Stimulated activated CD8-positive, alpha-beta memory T cell treated with anti-CD3 and anti-CD28 coated beads, Interleukin-12 subunit alpha, Interleukin-12 subunit beta, amount 100 ng/mL, for 4 hours (primary cell): ENCODE data around the gene FBXO38.

Experiments
- DNase-seq: peaks from one replicate; pipeline ENCODE4 v3.0.0-alpha.2; 2020; ENCODE audit warnings: low read depth

Gene FBXO38, protein sequence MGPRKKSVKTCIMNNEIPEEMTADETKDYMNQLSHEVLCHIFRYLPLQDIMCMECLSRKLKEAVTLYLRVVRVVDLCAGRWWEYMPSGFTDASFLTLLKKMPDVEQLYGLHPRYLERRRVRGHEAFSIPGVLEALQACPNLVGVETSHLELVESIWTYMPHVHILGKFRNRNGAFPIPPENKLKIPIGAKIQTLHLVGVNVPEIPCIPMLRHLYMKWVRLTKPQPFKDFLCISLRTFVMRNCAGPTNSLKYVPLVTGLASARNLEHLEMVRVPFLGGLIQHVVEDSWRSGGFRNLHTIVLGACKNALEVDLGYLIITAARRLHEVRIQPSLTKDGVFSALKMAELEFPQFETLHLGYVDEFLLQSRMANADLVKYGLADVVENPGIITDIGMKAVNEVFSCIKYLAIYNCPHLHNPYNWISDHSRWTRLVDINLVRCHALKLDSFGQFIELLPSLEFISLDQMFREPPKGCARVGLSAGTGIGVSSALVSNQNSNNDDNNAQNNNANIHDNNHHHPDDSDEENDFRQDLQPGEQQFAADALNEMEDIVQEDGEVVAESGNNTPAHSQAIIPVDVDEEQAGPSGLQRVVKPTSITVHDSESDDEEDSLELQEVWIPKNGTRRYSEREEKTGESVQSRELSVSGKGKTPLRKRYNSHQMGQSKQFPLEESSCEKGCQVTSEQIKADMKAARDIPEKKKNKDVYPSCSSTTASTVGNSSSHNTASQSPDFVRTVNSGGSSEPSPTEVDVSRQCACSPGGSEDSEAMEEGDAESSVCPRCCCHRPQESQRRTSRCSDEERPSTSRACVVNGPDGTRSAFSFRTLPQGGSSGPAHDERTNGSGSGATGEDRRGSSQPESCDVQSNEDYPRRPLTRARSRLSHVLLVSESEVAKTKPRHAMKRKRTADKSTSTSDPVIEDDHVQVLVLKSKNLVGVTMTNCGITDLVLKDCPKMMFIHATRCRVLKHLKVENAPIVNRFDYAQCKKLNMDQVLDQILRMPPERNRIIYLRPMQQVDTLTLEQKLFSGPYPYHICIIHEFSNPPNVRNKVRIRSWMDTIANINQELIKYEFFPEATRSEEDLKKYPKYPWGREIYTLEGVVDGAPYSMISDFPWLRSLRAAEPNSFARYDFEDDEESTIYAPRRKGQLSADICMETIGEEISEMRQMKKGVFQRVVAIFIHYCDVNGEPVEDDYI

DNA sequence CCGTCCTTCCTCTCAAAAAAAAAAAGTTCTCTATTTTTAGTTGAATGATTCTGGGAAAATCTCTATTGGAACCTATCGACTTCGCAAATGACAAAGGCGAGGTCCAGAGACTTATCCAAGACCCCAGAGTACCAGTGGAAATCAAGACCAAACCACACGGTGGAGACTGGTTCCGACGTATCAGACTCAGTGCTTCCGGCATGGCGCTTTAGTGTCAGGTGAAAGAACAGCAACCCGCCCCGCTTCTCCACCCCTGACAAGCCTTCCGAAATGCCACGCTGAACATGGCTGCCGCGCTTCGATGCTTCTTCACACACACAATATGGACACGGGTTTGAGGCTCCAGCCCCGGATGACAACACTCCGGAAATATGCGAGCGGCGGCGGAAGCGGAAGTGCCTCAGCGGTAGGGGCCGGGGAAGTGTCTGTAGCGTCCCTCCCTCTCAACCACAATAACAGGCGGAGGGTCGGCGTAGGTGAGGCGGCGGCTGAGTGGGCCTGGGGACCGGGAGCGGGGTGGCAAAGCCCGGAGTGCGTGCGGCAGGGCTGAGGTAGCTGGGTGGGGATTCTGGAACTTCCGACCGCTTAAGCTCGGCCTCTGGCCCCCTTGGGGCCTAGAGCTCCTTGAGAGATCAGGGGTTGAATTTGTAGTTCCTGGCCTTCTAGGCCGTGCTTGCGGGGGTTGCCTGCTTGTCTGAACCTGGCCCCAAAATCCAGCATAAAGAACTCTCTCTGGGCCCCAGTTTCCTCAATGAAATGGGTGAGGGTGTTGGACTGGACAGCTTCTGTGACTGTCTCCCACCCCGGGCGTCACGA is at the start of gene FBXO38:
TSS of gene FBXO38 (plus strand) at position 395 of the 816 bp plus-strand sequence. CDS start 10,819 bp downstream, outside the sequence.
- DNase-seq: peak; percentile 93

DNA sequence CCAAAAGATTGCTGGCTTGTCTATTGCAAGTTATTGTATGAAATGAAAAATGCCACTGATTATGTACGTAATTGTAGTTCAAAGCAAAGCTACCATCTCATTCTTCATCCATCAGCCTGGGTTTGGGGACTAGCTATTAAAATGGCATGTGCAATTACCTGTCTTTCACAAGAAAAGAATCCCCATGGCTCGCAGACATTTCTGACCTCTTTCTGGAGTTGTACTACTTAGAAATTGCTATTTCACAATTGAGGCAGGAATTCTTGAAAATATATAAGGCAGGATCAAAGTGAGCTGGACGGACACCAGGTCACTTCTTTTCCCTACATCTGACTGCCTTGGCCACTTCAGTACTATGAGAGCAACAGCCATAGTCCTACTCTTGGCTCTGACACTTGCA is 48.5 kb upstream of the FBXO38 start, which contains the start of gene SPINK9:
TSS of gene SPINK9 (plus strand) at position 301 of the 400 bp plus-strand sequence. CDS start at position 356, 55 bp downstream.
- no peak for DNase-seq

DNA sequence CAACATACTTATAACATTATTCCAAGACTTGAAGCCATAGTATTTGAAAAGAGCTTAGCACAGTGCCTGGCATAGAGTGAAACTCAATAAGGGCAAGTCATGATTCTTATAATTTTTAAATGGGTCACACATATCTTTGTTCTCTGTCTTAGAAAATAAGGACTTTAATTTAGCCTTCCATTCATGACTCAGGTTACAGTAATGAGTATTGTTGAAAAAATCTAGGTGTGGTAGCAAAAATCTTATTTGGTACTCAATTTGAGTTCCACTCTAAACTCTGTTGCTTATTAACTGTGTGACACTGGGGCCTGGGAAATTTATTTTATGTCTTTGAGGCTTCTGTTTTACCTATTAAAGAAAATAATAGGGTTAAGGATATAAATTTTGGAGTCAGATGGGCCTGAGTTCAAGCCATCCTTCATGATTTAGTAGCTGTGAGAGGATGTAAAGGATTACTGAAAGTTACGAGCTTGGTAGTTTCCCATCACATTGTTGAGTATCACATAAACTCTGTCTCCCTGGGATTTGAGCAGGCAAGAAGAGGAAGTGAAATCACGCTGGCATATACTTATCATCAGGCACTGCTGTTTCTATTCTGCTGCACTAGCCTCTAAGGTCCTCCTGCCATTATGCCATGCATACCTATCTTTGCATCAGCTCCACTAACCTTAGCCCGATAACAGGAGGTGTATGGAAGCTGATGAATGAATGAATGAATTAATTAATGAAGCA is 46.9 kb upstream of the FBXO38 start:
- no peak for DNase-seq

DNA sequence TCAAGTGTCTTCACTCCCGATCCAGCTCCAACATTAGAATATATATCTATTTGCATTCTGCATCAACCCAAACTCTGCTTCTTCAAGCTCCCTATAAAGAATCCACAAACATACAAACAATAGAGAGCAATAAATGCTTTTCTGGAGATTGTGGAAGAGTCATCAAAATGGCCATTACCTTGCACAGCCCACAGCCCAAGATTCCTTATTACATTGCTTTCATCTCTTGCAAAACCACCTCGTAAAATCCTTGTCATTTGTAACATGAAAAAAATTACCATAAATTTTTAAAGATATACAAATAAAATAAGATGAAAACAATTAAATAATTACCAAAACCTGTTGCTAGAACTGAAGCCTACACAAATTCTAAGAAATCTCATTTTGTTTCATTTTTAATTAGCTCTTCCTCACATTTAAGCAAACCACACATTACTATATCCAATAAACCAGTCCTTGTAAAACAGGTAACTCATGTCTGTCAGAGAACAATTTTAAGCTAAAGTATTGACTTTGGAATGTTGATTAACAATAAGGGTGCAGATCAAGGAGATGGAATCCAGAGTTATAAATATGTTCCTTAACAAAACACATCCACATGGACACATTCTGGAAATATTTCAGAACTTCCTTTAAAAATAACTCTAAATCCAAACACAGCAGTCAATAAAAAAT is 41.2 kb upstream of the FBXO38 start:
- DNase-seq: no peak

DNA sequence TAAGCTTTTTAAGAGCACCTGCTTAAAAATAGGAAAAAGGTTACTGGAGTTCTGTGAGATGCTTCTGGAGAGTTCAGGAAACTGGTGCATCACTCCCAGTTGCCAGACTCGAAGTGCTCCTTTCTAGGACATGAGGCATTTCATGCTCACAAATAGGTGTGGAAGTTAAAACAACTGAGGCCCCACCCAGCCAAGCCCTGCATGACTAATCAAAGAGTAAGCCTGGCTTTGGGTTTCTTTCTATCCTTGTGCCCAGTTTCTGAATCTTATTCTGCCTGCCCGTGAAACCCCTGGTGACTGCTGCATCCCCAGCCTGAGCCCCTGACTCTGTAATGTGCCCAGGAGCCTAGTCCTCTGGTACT is 40.7 kb upstream of the FBXO38 start:
- no peak for DNase-seq

DNA sequence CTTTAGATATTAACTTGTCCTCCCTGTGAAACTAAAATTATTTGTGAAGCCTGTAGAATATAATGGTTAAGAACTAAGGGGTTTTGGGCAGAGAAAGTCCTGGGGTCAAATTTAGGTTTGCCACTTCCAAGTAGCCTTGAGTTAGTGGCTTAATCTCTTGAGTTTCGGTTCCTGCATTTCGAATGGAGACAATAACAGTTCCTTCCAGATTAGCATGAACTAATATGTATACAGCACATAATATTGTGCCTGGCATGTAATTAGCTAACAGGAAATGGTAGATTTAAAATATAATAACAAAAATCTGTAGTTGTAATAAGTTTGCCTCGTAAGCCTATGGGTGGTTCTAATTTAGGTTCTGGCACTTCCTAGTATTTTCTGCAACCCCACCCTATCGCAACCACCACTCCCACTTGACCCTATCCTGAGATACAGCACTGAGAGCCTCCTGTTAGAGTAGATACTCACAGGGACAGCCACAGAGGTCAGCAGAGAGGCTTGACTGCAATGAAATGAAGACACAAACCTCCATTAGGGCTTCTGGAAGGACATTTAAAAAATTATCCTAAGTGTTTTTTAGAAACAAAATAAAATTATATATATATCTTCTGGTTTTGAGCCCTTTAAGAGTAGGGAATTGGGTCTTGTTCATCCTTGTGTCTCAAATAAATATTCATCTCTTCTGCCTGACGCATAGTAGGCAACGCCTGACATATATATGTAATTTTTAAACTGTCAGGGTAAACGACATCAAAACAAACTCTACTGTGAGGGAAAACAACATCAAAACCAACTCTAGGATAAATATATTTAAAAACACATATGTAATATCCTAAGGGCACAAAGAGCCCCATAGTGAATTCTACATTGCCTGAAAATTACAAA is 39.9 kb upstream of the FBXO38 start:
- DNase-seq: no peak

DNA sequence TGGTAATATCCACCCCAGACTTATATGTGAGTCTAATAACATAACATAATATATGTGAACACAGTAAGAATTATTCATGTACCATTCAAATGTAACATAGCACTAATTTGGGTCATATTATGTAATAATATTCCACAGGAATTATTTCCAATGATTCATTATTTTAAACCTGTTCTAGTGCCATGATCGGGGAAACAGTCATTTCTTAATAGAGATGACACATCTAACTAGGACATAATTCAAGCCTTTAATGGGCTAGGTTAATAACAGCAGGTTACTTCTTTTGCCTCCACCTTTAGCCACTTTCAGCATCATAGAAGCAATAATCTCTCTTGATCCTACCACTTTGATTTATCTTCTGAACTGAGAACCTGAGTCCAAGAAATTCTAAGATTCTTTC is 36.1 kb upstream of the FBXO38 start:
- no peak for DNase-seq

DNA sequence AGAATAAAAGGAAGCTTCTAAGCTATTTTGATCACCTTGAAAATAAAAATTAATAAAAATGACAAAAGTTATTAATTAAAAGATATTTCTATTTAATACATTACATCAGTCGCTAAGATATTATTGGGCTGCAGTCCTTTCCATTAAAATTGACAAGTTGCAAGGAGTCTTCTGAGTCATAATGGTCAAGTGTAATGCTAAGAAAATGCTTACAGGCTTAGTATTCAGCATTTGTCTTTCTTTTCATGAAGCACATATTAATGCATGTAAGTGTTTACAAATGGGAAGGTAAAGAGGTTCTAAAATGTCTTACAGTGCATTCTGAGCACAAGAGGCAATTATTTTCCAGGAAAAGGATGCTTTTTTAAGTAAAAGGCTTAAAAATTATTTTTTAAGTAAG is 31.1 kb upstream of the FBXO38 start:
- DNase-seq: no peak

DNA sequence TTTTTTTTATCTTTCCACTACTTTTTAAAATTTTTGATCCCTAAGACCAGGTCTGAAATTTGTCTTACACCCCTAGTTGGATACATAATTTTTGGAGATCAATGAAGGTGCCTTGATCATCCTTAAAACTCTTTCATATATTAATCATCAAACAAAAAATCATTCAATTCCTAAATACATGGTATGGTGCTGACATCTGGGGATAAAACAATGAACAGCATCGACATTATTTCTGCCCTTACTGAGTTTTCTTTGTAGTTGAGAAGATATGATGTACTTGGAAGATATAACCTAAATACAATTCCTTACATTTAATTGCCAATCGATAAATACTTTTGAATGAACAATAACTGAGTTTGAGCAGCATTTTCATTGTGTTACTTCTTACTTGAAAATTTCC is 30.1 kb upstream of the FBXO38 start:
- DNase-seq: no peak

DNA sequence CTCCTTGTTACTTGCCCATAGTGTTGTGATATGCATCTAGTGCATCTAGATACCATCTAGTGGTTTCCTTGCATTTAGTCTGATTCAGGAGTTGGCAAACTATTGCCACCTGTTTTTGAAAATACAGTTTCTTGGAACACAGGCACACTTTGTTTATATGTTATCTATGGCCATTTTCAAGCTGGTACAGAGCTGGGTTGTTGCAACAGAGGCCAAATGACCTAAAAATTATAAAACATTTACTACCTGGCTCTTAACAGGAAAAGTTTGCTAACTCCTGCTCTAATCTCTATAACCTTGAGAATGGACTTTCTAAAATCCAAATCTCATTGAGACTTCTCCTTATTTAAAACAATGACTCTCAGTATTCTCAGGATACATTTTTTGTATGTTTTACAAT is 19.4 kb upstream of the FBXO38 start:
- no peak for DNase-seq

DNA sequence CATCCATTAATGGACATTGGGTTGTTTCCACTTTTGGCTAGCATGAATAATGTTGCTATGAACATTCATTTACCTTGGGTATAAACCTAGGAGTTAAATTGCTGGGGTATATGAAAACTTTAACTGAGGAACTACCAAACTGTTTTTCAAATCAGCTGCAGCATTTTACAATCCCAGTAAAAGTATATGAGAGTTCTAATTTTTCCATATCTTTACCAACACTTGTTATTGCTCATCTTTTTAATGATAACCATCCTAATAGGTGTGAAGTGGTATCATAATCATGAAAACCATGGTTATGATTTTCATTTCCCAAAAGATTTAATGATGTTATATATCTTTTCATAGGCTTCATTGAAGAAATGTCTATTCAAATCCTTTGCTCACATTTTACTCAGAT is 15.5 kb upstream of the FBXO38 start:
- DNase-seq: no peak

DNA sequence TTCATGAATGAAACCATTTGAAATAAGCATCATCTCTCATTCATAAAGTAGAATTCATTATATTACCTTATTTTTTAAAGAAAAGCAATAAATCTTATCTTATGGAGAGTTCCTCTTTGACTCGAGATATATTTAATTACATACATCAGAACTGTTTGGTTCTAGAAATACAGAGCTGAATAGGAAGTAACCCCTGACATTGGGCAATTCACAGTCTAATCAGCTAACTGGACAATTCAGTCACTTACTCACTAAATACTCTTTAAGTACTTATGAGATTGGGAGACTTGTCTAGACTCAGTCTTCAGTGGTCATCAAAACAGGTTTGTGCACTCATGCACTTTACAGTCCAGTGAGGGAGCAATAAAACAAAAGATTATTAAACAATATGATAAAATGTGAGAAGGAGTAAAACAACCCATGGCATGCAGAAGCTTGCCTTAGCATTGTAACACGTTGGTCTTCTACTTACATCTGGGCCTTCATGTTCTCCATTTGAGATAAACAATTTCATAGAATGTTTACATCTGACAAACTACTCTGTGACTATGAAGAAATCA is 11.5 kb upstream of the FBXO38 start:
- no peak for DNase-seq

DNA sequence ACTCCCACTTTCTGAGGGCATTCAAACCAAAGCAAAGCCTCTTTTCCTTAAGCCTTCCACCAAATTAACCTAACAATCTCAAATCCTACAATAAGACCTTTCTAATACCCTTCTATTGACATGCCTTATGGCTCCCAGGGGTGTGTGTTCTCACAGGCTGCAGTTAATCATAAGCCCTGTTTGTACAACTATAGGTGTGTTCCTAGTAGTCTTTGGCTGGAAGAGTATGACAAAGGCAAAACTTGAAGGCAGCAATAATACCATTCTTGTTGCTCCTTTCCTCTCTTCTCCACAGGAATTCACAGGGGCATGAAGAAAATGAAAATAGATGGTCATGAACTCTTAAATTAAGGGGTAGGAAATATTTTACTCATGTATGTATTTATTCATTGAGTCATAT is 10.9 kb upstream of the FBXO38 start:
- DNase-seq: no peak

DNA sequence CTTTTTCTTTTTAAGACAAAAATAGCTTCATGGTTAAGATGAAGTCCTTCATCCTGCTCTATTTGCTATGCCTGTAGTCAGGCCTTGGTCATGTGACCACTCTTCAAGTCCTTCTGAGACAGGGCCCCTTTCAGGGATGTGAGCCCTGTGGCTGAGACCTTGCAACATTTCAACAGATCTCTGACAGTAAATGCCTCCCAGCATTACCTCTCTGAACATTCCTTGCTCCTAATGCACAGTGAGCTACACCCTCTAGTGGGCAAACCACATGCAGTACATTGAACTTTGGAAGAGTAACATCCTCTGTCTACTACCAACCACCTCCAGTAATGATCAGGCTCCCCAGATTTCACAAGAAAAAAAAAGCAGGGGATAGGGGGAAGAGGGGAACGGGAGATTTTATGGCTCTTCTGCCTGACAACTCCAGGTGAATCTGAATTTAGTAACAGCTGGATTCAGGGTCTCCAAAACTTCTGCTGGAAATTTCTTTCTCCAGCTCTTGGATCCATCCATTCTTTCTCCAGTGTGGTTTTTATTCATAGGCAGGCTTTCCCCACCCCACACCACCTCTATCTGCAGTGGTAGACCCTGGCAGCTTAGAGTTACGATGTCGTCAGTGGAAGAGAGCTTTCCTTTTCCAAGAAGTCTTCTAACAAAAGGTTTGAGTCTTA is 8.9 kb upstream of the FBXO38 start:
- no peak for DNase-seq

DNA sequence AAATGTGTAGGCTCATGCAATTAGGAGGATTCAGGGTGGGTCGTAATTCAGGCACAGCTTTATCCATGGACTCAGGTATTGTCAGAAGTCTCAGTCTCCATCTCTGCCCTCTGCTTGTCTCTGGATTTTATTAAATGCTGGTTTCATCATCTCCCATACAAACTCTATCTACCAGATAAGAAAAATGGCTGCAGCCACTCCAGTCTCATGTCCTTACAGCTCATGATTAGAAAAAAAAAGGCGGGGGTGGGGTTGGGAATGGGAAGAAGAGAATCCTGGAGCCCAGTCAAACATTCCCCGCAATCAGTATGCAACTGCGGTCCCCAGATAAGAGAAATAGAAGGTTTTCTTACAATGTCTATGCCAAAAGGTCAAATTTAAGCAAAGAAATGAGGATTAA is 7.6 kb upstream of the FBXO38 start:
- DNase-seq: no peak

DNA sequence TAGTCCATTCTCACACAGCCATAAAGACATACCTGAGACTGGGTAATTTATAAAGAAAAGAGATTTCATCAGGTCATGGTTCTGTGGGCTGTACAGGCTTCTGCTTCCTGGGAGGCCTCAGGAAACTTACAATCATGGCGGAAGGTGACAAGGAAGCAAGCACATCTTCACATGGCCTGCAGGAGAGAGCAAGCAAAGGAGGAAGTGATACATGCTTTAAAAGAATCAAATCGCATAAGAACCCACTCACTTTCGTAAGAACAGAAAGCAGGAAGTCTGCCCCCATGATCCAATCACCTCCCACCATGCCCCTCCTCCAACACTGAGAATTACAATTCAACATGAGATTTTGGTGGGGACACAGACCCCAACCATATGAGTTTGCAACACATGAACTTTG is 5.1 kb upstream of the FBXO38 start:
- no peak for DNase-seq

DNA sequence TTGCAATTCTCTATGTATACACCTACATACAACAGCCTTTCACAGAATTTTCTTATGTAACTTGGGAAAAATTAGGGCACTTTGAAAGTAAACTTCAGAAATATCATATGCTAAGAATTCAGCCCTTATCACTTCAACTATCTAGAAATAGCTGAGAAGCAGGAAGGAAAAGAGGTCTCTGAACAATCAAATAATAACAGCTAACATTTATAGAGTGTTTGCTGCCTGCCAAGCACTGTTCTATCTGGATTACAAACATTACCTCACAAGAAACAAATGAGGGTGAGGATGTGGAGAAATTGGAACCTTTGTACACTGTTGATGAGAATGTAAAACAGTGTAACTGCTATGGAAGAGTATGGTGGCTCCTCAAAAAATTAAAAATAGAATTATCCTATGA is 4.4 kb upstream of the FBXO38 start:
- DNase-seq: no peak

DNA sequence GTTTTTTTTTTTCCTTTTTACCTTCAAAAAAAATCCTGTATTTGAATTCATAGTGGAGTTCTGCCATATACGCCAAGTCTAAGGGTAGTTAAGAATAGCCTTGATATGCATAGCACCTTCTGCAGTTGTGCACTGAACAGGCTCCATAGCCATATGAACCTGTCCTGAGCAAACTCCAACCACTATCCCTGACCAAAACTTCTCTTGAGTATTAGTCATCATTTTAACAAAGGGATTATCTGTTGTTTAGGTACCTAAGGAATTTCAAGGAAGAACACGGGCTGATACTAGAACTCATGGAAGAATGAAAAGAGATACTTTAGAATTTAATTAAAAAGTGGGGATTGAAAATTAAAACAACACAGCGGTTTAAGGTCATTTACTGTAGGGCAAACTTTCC is 1.9 kb upstream of the FBXO38 start:
- DNase-seq: no peak
